ENCODE data around the gene IPO5.

GRCh38 chr13:98050041-98050466 is 96.6 kb downstream of the IPO5 start:
- TF ChIP-seq CTCF (IDR thresholded peaks at IDR 0.05) (no peak), EZH2 (IDR thresholded peaks at IDR 0.05) (no peak), EZH2phosphoT487 (IDR thresholded peaks at IDR 0.05) (no peak)

All from neural progenitor cell (in vitro differentiated cells).